Posterior cingulate gyrus (tissue), 11 donors: ENCODE measurements around the gene FUT2.
"Not testable (repeated sequence)": the region's sequence is repeated elsewhere in the genome, so short reads cannot be mapped to it uniquely, and the experiment has no call there.

Source experiments
- DNase-seq, 10 donors: peaks; one replicate each; pipeline versions ENCODE4 v3.0.0 to v3.0.0-alpha.2; 2020 to 2021; ENCODE audit warnings: mixed read lengths in 3 of 10
- intact Hi-C: fragments of 100-400 bp; cut with DNase I; formaldehyde crosslinking; loops from one replicate; pipeline ENCODE4 v1.15.1; 2023

The FUT2 gene

GRCh38 chr19:48669903-48670668, 25.7 kb upstream of the FUT2 start:
- no peak for DNase-seq
- intact Hi-C loops: no loop called here

- intact Hi-C loops: no loop called here
- no peak for DNase-seq
Observed at GRCh38 chr19:48670699-48671445, 24.9 kb upstream of the FUT2 start.

GRCh38 chr19:48671446-48671995, 24.2 kb upstream of the FUT2 start:
- no peak for DNase-seq
- intact Hi-C loops: no loop called here

- DNase-seq: peak in 1 of 10 donors; percentile 70
- intact Hi-C loops: no loop called here
Observed at GRCh38 chr19:48672994-48673393, 22.8 kb upstream of the FUT2 start, which contains the start of gene NTN5. TSS of gene NTN5 (minus strand) at chr19:48673017. CDS start at chr19:48670986, 2,031 bp downstream.

- intact Hi-C loops: no loop called here
- DNase-seq: peak in 1 of 10 donors; percentile 59
Observed at GRCh38 chr19:48673436-48674100, 22.2 kb upstream of the FUT2 start.

- peak in 1 of 10 donors; percentile 64 for DNase-seq
- intact Hi-C loops: no loop called here
Observed at GRCh38 chr19:48674216-48674809, 21.5 kb upstream of the FUT2 start.

- intact Hi-C loops: loop anchor here (5.0 kb wide), 1 partner anchor 37 kb away; no protein-coding TSS in a partner anchor
Observed at GRCh38 chr19:48674921-48675824, 20.6 kb upstream of the FUT2 start.

GRCh38 chr19:48676487-48676886, 19.3 kb upstream of the FUT2 start:
- no peak for DNase-seq
- intact Hi-C loops: loop anchor here (5.0 kb wide), 1 partner anchor 36 kb away; no protein-coding TSS in a partner anchor

More at GRCh38 chr19:48674921-48675824, 20.6 kb upstream of the FUT2 start:
- peak; percentile 75 to 97 (median 88) for DNase-seq

- intact Hi-C loops: loop anchor here (5.0 kb wide), 1 partner anchor 35 kb away; no protein-coding TSS in a partner anchor
- DNase-seq: peak in 1 of 10 donors; percentile 27
Observed at GRCh38 chr19:48676887-48677286, 18.9 kb upstream of the FUT2 start.

GRCh38 chr19:48678201-48678600, 17.6 kb upstream of the FUT2 start:
- no peak for DNase-seq
- intact Hi-C loops: loop anchor here (5.0 kb wide), 1 partner anchor 34 kb away; no protein-coding TSS in a partner anchor

GRCh38 chr19:48680006-48680405, 15.8 kb upstream of the FUT2 start:
- DNase-seq: peak in 1 of 10 donors; percentile 38
- intact Hi-C loops: not testable (repeated sequence)

- intact Hi-C loops: no loop called here
- DNase-seq: peak in 1 of 10 donors; percentile 69
Observed at GRCh38 chr19:48680436-48681126, 15.2 kb upstream of the FUT2 start.

GRCh38 chr19:48681127-48681470, 14.7 kb upstream of the FUT2 start:
- peak in 9 of 10 donors; percentile 24 to 93 (median 68) for DNase-seq
- intact Hi-C loops: no loop called here

GRCh38 chr19:48683349-48683748, 12.4 kb upstream of the FUT2 start:
- peak in 9 of 10 donors; percentile 45 to 93 (median 55) for DNase-seq
- intact Hi-C loops: no loop called here

- intact Hi-C loops: no loop called here
- DNase-seq: no peak
Observed at GRCh38 chr19:48685583-48685982, 10.2 kb upstream of the FUT2 start.

GRCh38 chr19:48686088-48686487, 9.7 kb upstream of the FUT2 start:
- no peak for DNase-seq
- intact Hi-C loops: no loop called here

GRCh38 chr19:48686637-48687036, 9.1 kb upstream of the FUT2 start:
- DNase-seq, intact Hi-C loops: not testable (repeated sequence)

- intact Hi-C loops: no loop called here
- no peak for DNase-seq
Observed at GRCh38 chr19:48687776-48688175, 8.0 kb upstream of the FUT2 start.
